ENCODE measurements around the gene GRN.

GRN gene

DNA sequence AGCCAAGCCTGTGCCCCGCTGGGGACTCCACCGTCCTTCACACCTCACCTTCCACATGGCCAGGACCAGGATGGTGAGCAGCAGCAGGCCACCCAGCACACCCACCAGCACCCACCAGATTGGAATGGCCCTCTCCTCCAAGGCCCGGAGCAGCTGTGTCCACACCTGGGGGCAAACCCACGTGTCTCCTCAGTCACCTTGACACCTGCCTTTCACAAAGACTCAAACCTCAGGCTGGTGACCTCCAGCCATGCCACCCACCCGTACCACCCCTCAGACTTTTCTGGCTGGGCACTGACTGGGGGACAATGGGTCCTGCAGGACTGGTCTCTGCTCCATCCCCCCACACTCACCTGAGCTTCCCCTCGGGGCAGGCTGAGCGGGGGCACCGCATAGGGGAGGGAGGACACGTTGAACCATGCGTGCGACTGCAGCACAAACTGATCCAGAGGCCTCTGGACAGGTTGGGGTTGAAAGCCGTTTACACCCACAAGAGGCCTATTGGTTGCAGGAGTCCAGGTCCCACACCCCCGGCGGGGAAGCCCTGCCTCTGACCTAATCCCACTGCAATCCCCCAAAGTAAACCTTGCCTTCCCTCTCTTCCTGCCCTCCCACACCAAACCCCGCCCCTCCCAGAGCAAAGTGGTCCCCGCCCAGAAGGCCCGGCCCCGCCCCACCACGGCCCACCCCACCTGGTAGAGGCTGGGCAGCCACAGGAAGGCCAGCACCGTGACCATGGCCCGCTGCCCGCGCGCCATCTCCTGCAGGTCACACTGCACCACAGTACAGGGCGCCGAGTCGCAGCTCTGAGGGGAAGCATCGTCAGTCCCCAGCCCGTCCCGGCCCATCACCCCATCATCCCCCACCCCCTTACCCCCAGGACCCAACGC, 29.4 kb downstream of the GRN start:
- ChIA-PET POLR2A (no interaction called here), CTCF (interaction anchor here (1.5 kb wide), 1 partner anchor 16 kb away, joined by 4 read pairs; no protein-coding TSS in a partner anchor)
- TF ChIP-seq ARNT (IDR thresholded peaks at IDR 0.05) (no peak), TARDBP (IDR thresholded peaks at IDR 0.05) (no peak), NFRKB (IDR thresholded peaks at IDR 0.05) (no peak), HDGF (IDR thresholded peaks at IDR 0.05; ENCODE audit: borderline replicate concordance) (no peak), SUZ12 (IDR thresholded peaks at IDR 0.05) (no peak), L3MBTL2 (conservative IDR thresholded peaks at IDR 0.05) (no peak), LEF1 (IDR thresholded peaks at IDR 0.05; ENCODE audit: borderline replicate concordance) (no peak), BHLHE40 (IDR thresholded peaks at IDR 0.05; ENCODE audit: borderline replicate concordance) (no peak), ELF4 (IDR thresholded peaks at IDR 0.05) (no peak), FOXA1 (IDR thresholded peaks at IDR 0.05) (no peak), FOXM1 (IDR thresholded peaks at IDR 0.05; ENCODE audit: borderline replicate concordance) (no peak), SP1 (IDR thresholded peaks at IDR 0.05) (no peak), ZNF384 (IDR thresholded peaks at IDR 0.05) (no peak), CTBP1 (IDR thresholded peaks at IDR 0.05; ENCODE audit: borderline replicate concordance) (no peak), FOXK2 (IDR thresholded peaks at IDR 0.05) (no peak)
- TF ChIP-seq, protein P1, sequence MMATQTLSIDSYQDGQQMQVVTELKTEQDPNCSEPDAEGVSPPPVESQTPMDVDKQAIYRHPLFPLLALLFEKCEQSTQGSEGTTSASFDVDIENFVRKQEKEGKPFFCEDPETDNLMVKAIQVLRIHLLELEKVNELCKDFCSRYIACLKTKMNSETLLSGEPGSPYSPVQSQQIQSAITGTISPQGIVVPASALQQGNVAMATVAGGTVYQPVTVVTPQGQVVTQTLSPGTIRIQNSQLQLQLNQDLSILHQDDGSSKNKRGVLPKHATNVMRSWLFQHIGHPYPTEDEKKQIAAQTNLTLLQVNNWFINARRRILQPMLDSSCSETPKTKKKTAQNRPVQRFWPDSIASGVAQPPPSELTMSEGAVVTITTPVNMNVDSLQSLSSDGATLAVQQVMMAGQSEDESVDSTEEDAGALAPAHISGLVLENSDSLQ (IDR thresholded peaks at IDR 0.05) = no peak
- no peak for DNase-seq (ENCODE audit: extremely low spot score)

- TF ChIP-seq CTBP1 (IDR thresholded peaks at IDR 0.05; ENCODE audit: borderline replicate concordance) (no peak), FOXA1 (IDR thresholded peaks at IDR 0.05) (no peak), SP1 (IDR thresholded peaks at IDR 0.05) (no peak)
- CTCF ChIA-PET = interaction anchor here (0.5 to 1.5 kb wide), 7 partner anchors 8 to 157 kb away, joined by 3 to 7 read pairs (median 4); partner anchors contain the start of gene FAM171A2
- POLR2A ChIA-PET = interaction anchor here (0.8 to 1.5 kb wide), 3 partner anchors 8 to 10 kb away, joined by 3 to 8 read pairs (median 6); no protein-coding TSS in a partner anchor
- no peak for DNase-seq (ENCODE audit: extremely low spot score)
Observed at GRCh38 chr17:44375196-44376017, 30.3 kb downstream of the GRN start.

DNA sequence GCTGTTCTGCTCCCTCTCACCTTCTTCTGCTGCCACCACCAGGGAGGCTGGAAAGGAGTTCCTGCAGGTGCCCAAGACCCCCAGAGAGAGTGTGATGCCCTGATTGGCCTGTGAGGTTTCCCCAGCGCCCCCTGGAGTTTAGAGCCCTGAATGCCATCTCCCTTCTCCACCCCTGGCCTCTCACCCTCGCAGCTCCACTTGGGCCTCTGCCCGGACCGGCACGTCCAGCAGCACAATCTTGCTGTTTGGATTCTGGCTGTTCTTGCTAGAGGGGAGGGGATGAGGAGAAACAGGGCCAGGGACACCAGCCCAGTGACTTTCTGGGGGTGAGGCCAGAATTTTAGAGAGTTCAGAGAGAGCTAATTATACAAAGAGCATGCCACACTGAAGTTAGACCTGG, 31.0 kb downstream of the GRN start:
- CTCF ChIA-PET = interaction anchor here (0.6 to 1.5 kb wide), 5 partner anchors 9 to 157 kb away, joined by 3 to 7 read pairs (median 3); partner anchors contain the start of gene FAM171A2
- POLR2A ChIA-PET = interaction anchor here (0.8 to 1.5 kb wide), 3 partner anchors 8 to 10 kb away, joined by 3 to 8 read pairs (median 6); no protein-coding TSS in a partner anchor
- TF ChIP-seq FOXM1 (IDR thresholded peaks at IDR 0.05; ENCODE audit: borderline replicate concordance) = no peak
- no peak for TF ChIP-seq ARNT (IDR thresholded peaks at IDR 0.05)
- no peak for TF ChIP-seq ZNF384 (IDR thresholded peaks at IDR 0.05)
- no peak for TF ChIP-seq L3MBTL2 (conservative IDR thresholded peaks at IDR 0.05)
- no peak for TF ChIP-seq NFRKB (IDR thresholded peaks at IDR 0.05)
- no peak for TF ChIP-seq SP1 (IDR thresholded peaks at IDR 0.05)
- no peak for TF ChIP-seq FOXK2 (IDR thresholded peaks at IDR 0.05)
- TF ChIP-seq FOXA1 (IDR thresholded peaks at IDR 0.05) = no peak
- TF ChIP-seq CTBP1 (IDR thresholded peaks at IDR 0.05; ENCODE audit: borderline replicate concordance) = no peak
- TF ChIP-seq, protein P1 (IDR thresholded peaks at IDR 0.05) = no peak
- peak; percentile 62 for DNase-seq (ENCODE audit: extremely low spot score)

- TF ChIP-seq SP1 (IDR thresholded peaks at IDR 0.05) (no peak), CTBP1 (IDR thresholded peaks at IDR 0.05; ENCODE audit: borderline replicate concordance) (no peak), FOXM1 (IDR thresholded peaks at IDR 0.05; ENCODE audit: borderline replicate concordance) (no peak), L3MBTL2 (conservative IDR thresholded peaks at IDR 0.05) (no peak)
- CTCF ChIA-PET = interaction anchor here (0.6 to 1.5 kb wide), 5 partner anchors 9 to 478 kb away, joined by 3 to 7 read pairs (median 3); partner anchors contain the start of gene FAM171A2
- POLR2A ChIA-PET = interaction anchor here (1.5 kb wide), 1 partner anchor 8 kb away, joined by 8 read pairs; no protein-coding TSS in a partner anchor
- no peak for DNase-seq (ENCODE audit: extremely low spot score)
Observed at GRCh38 chr17:44376779-44377178, 31.7 kb downstream of the GRN start.

- ChIA-PET CTCF (no interaction called here), POLR2A (no interaction called here)
- no peak for TF ChIP-seq ELF4 (IDR thresholded peaks at IDR 0.05)
- DNase-seq (ENCODE audit: extremely low spot score) = no peak
Observed at GRCh38 chr17:44378171-44378705, 33.1 kb downstream of the GRN start.

- no peak for DNase-seq (ENCODE audit: extremely low spot score)
- CTCF ChIA-PET = interaction anchor here (0.6 kb wide), 1 partner anchor 170 kb away, joined by 4 read pairs; no protein-coding TSS in a partner anchor
- no peak for TF ChIP-seq ELF4 (IDR thresholded peaks at IDR 0.05)
- TF ChIP-seq ARNT (IDR thresholded peaks at IDR 0.05) = no peak
- no peak for TF ChIP-seq NFRKB (IDR thresholded peaks at IDR 0.05)
- TF ChIP-seq FOXA1 (IDR thresholded peaks at IDR 0.05) = no peak
- TF ChIP-seq SP1 (IDR thresholded peaks at IDR 0.05) = no peak
- TF ChIP-seq TARDBP (IDR thresholded peaks at IDR 0.05) = no peak
- TF ChIP-seq ZNF384 (IDR thresholded peaks at IDR 0.05) = no peak
- no peak for TF ChIP-seq FOXK2 (IDR thresholded peaks at IDR 0.05)
- no peak for TF ChIP-seq SUZ12 (IDR thresholded peaks at IDR 0.05)
- no peak for TF ChIP-seq LEF1 (IDR thresholded peaks at IDR 0.05; ENCODE audit: borderline replicate concordance)
- TF ChIP-seq BHLHE40 (IDR thresholded peaks at IDR 0.05; ENCODE audit: borderline replicate concordance) = no peak
- TF ChIP-seq L3MBTL2 (conservative IDR thresholded peaks at IDR 0.05) = no peak
- no peak for TF ChIP-seq FOXM1 (IDR thresholded peaks at IDR 0.05; ENCODE audit: borderline replicate concordance)
- TF ChIP-seq, protein P1 (IDR thresholded peaks at IDR 0.05) = no peak
- TF ChIP-seq HDGF (IDR thresholded peaks at IDR 0.05; ENCODE audit: borderline replicate concordance) = no peak
- no peak for TF ChIP-seq CTBP1 (IDR thresholded peaks at IDR 0.05; ENCODE audit: borderline replicate concordance)
- POLR2A ChIA-PET = no interaction called here
Observed at GRCh38 chr17:44379887-44380286, 34.8 kb downstream of the GRN start.

All from HEK293T (cell line).